IMR-90 (cell line): ENCODE measurements around the gene MAGED1. TPM values are rescaled to one million over a fixed set of nuclear protein-coding genes. Genes with fewer than 3 reads are reported as not detected.

ENCODE experiments used
- ATAC-seq: fragments of 200-7000 bp; cut with Tn5 transposase; 2 replicates; pipeline ENCODE4 v1.9.1; 2020; ENCODE audit warnings: low read depth, mild to moderate bottlenecking, moderate library complexity
- BruUV-seq: library from RNA; stranded (reverse); fragments of 400-500 nt; replicated peaks from 2 replicates; lab custom pipeline; 2021; lab: Mats Ljungman, UMichigan
- CTCF ChIA-PET: fragments of 300-600 bp; formaldehyde crosslinking; extraction: SDS; loops from one replicate; lab custom pipeline; 2021; ENCODE audit warnings: antibody characterized with exemption; lab: Yijun Ruan, JAX
- POLR2A ChIA-PET: fragments of 300-600 bp; sonication (Branson Sonifier 250); formaldehyde crosslinking; loops from one replicate; lab custom pipeline; 2022; ENCODE audit warnings: antibody characterized with exemption; ENCODE audit not compliant: unreplicated experiment; lab: Charles Lee
- DNase-seq: peaks from one replicate; pipeline ENCODE4 v3.0.0; 2013
- H2AFZ ChIP-seq: replicated peaks from 2 replicates; pipeline ENCODE3; 2013; ENCODE audit warnings: low read length, mild to moderate bottlenecking; ENCODE audit not compliant: poor library complexity
- H2AK5ac ChIP-seq: 2 replicates; pipeline ENCODE4 v1.6.1; 2013; ENCODE audit warnings: low read depth, low read length, inconsistent platforms
- H2AK9ac ChIP-seq: replicated peaks from 2 replicates; pipeline ENCODE3; 2013; ENCODE audit warnings: mild to moderate bottlenecking, low read depth, low read length, moderate library complexity; ENCODE audit not compliant: poor library complexity
- H2BK120ac ChIP-seq: 2 replicates; pipeline ENCODE4 v1.6.1; 2013; ENCODE audit warnings: low read depth, low read length, inconsistent platforms
- H2BK15ac ChIP-seq: 3 replicates; pipeline ENCODE4 v1.6.1; 2013; ENCODE audit warnings: low read depth, low read length, inconsistent platforms
- H2BK20ac ChIP-seq: 2 replicates; pipeline ENCODE4 v1.6.1; 2013; ENCODE audit warnings: low read depth, mild to moderate bottlenecking, inconsistent platforms, low read length, moderate library complexity
- H2BK5ac ChIP-seq: 2 replicates; pipeline ENCODE4 v1.6.1; 2013; ENCODE audit warnings: mild to moderate bottlenecking, low read depth, low read length, inconsistent platforms; ENCODE audit not compliant: poor library complexity, severe bottlenecking
- H3K14ac ChIP-seq: replicated peaks from 2 replicates; pipeline ENCODE4 v1.6.1; 2013; ENCODE audit warnings: low read depth, low read length, inconsistent platforms
- H3K18ac ChIP-seq: 2 replicates; pipeline ENCODE4 v1.6.1; 2013; ENCODE audit warnings: low read depth, low read length, control low read depth
- H3K23ac ChIP-seq: 2 replicates; pipeline ENCODE4 v1.6.1; 2013; ENCODE audit warnings: low read depth, low read length, inconsistent platforms
- H3K27ac ChIP-seq: 2 replicates; pipeline ENCODE4 v1.5.1; 2013; ENCODE audit warnings: mild to moderate bottlenecking, control low read depth, low read length; ENCODE audit not compliant: insufficient read depth
- H3K27me3 ChIP-seq: 2 replicates; pipeline ENCODE4 v1.6.1; 2013; ENCODE audit warnings: low read length; ENCODE audit not compliant: control insufficient read depth, insufficient read depth
- H3K36me3 ChIP-seq: 2 replicates; pipeline ENCODE4 v1.6.1; 2013; ENCODE audit warnings: low read length, mixed read lengths; ENCODE audit not compliant: control insufficient read depth, insufficient read depth
- H3K4ac ChIP-seq: 2 replicates; pipeline ENCODE4 v1.6.1; 2013; ENCODE audit warnings: low read depth, low read length, inconsistent platforms
- H3K4me1 ChIP-seq: 2 replicates; pipeline ENCODE4 v1.6.1; 2013; ENCODE audit warnings: low read length, mixed read lengths; ENCODE audit not compliant: control insufficient read depth, insufficient read depth
- H3K4me2 ChIP-seq: 2 replicates; pipeline ENCODE4 v1.6.1; 2013; ENCODE audit warnings: low read depth, mild to moderate bottlenecking, control low read depth, low read length, moderate library complexity
- H3K4me3 ChIP-seq: 2 replicates; pipeline ENCODE4 v1.5.1; 2013; ENCODE audit warnings: low read depth, mild to moderate bottlenecking, control low read depth, low read length, moderate library complexity; ENCODE audit not compliant: insufficient read depth
- H3K56ac ChIP-seq: 2 replicates; pipeline ENCODE4 v1.6.1; 2013; ENCODE audit warnings: low read length, inconsistent platforms; ENCODE audit not compliant: insufficient read depth; ENCODE audit errors: extremely low read depth
- H3K79me1 ChIP-seq, 2 experiments: 2 replicates each; pipeline ENCODE4 v1.6.1; 2013; ENCODE audit warnings: low read length in 2 of 2, inconsistent platforms in 1 of 2, low read depth in 1 of 2
- H3K9ac ChIP-seq: 2 replicates; pipeline ENCODE4 v1.6.1; 2013; ENCODE audit warnings: low read depth, low read length, control low read depth
- H3K9me1 ChIP-seq: 2 replicates; pipeline ENCODE4 v1.6.1; 2013; ENCODE audit warnings: low read length, inconsistent platforms; ENCODE audit not compliant: insufficient read depth
- H3K9me3 ChIP-seq: 2 replicates; pipeline ENCODE4 v1.6.1; 2013; ENCODE audit warnings: low read length; ENCODE audit not compliant: control insufficient read depth, insufficient read depth
- H4K20me1 ChIP-seq: 2 replicates; pipeline ENCODE4 v1.6.1; 2013; ENCODE audit warnings: low read length, inconsistent platforms; ENCODE audit not compliant: insufficient read depth
- H4K5ac ChIP-seq: 2 replicates; pipeline ENCODE4 v1.6.1; 2013; ENCODE audit warnings: mild to moderate bottlenecking, low read depth, low read length, control low read depth
- H4K8ac ChIP-seq, 2 experiments: 2 replicates each; pipeline ENCODE4 v1.6.1; 2013; ENCODE audit warnings: low read depth in 2 of 2, low read length in 2 of 2, control low read depth in 1 of 2, inconsistent platforms in 1 of 2
- H4K91ac ChIP-seq: 2 replicates; pipeline ENCODE4 v1.6.1; 2013; ENCODE audit warnings: low read depth, low read length, inconsistent platforms; ENCODE audit not compliant: insufficient read depth
- BHLHE40 ChIP-seq: fragments of 150-350 bp; IDR thresholded peaks from 2 replicates; pipeline ENCODE4 v1.6.1; 2016; ENCODE audit warnings: mild to moderate bottlenecking, low read depth, low read length
- CEBPB ChIP-seq: IDR thresholded peaks from 2 replicates; pipeline ENCODE4 v1.6.1; 2012; ENCODE audit warnings: low read depth, low read length, improper control_type of control experiment
- CHD1 ChIP-seq: IDR thresholded peaks from 2 replicates; pipeline ENCODE4 v1.6.1; 2012; ENCODE audit warnings: low read depth, low read length, improper control_type of control experiment
- CTCF ChIP-seq: conservative IDR thresholded peaks from 2 replicates; pipeline ENCODE4 v1.5.1; 2012; ENCODE audit warnings: mild to moderate bottlenecking, low read depth, low read length, improper control_type of control experiment
- ELK1 ChIP-seq: fragments of 150-350 bp; IDR thresholded peaks from 2 replicates; pipeline ENCODE4 v1.6.1; 2016; ENCODE audit warnings: low read depth, mild to moderate bottlenecking, low read length, moderate library complexity, borderline replicate concordance
- FOS ChIP-seq: fragments of 150-350 bp; IDR thresholded peaks from 2 replicates; pipeline ENCODE4 v1.6.1; 2016; ENCODE audit warnings: low read depth, low read length
- MAFK ChIP-seq: IDR thresholded peaks from 2 replicates; pipeline ENCODE4 v1.6.1; 2012; ENCODE audit warnings: low read depth, low read length, improper control_type of control experiment
- MAZ ChIP-seq: IDR thresholded peaks from 2 replicates; pipeline ENCODE4 v1.6.1; 2012; ENCODE audit warnings: low read depth, mild to moderate bottlenecking, low read length, improper control_type of control experiment, moderate library complexity, borderline replicate concordance
- MXI1 ChIP-seq: IDR thresholded peaks from 2 replicates; pipeline ENCODE4 v1.6.1; 2012; ENCODE audit warnings: low read depth, mild to moderate bottlenecking, low read length, moderate library complexity, borderline replicate concordance
- NFE2L2 ChIP-seq: fragments of 150-350 bp; IDR thresholded peaks from 2 replicates; pipeline ENCODE4 v1.6.1; 2016; ENCODE audit warnings: low read depth, mild to moderate bottlenecking, low read length
- POLR2A ChIP-seq: IDR thresholded peaks from 2 replicates; pipeline ENCODE4 v1.6.1; 2012; ENCODE audit warnings: mild to moderate bottlenecking, low read depth, low read length
- RAD21 ChIP-seq: IDR thresholded peaks from 2 replicates; pipeline ENCODE4 v1.6.1; 2012; ENCODE audit warnings: low read length, improper control_type of control experiment
- RCOR1 ChIP-seq: IDR thresholded peaks from 2 replicates; pipeline ENCODE4 v1.6.1; 2012; ENCODE audit warnings: mild to moderate bottlenecking, low read length, improper control_type of control experiment; ENCODE audit not compliant: insufficient replicate concordance
- RFX5 ChIP-seq: IDR thresholded peaks from 2 replicates; pipeline ENCODE4 v1.8.0; 2012; ENCODE audit warnings: low read depth, mild to moderate bottlenecking, low read length, moderate library complexity
- SMC3 ChIP-seq: fragments of 150-350 bp; IDR thresholded peaks from 2 replicates; pipeline ENCODE4 v1.6.1; 2016; ENCODE audit warnings: low read depth, mild to moderate bottlenecking, antibody characterized with exemption, low read length, moderate library complexity
- USF2 ChIP-seq: fragments of 150-350 bp; IDR thresholded peaks from 2 replicates; pipeline ENCODE4 v1.6.1; 2017; ENCODE audit warnings: mild to moderate bottlenecking, antibody characterized with exemption, low read length, low read depth
- WGBS, 2 experiments: methylation state at CpG; one replicate each; pipeline versions ENCODE4 v1.1.5 to v1.1.7; 2013; ENCODE audit warnings: missing lambda C conversion rate in 2 of 2; ENCODE audit not compliant: insufficient read length in 1 of 2; ENCODE audit errors: extremely low coverage in 2 of 2; 5-methylcytosine and 5-hydroxymethylcytosine counted together
- dilution Hi-C: fragments of 300-500 bp; cut with HindIII; formaldehyde crosslinking; loops from one replicate; pipeline ENCODE4 v1.14.3; 2018; ENCODE audit warnings: low sequenced_read_pairs; ENCODE audit not compliant: unreplicated experiment
- in situ Hi-C: fragments of 300-500 bp; cut with MboI; formaldehyde crosslinking; loops from 3 replicates; pipeline ENCODE4 v1.14.3; 2019; ENCODE audit warnings: low sequenced_read_pairs, inconsistent platforms, mixed read lengths
- intact Hi-C: fragments of 100-400 bp; cut with micrococcal nuclease; formaldehyde crosslinking; loops from 2 replicates; pipeline ENCODE4 v1.10.0; 2022
- polyA plus RNA-seq, 3 experiments: library from polyadenylated mRNA; depleted of rRNA; stranded (reverse); fragments of >200 nt; gene quantifications; 2 replicates each; pipeline ENCODE4 v1.2.3, GENCODE V29; 2012; ENCODE audit warnings: low replicate concordance in 1 of 3
- total RNA-seq: library from RNA; depleted of rRNA; stranded (reverse); fragments of >200 nt; gene quantifications from 2 replicates; pipeline ENCODE4 v1.2.3, GENCODE V29; 2012

MAGED1 gene
- total and polyA plus RNA-seq, 2 of the 4 experiments (the other 2 are of a cell fraction), result 484 to 552 TPM

GRCh38 chrX:51860679-51861078, 32.7 kb upstream of the MAGED1 start:
- peak; percentile 37; the same call in 1 of the 2 replicates for ATAC-seq
- H2BK120ac ChIP-seq, result no peak overlapping the region
- no peak overlapping the region for H2AK5ac ChIP-seq
- no peak overlapping the region for H2AFZ ChIP-seq
- BruUV-seq, result no TSS peak
- no peak overlapping the region for H3K4me2 ChIP-seq
- DNase-seq, result peak; percentile 32
- no peak overlapping the region for H3K4me3 ChIP-seq
- no peak overlapping the region for H3K9ac ChIP-seq
- H3K36me3 ChIP-seq, result no peaks in the 10 kb centered on the region
- in situ Hi-C loops, result no loop called here
- H3K9me3 ChIP-seq, result peaks cover 6% of the 10 kb centered on the region; the same call in 1 of the 2 replicates
- H2BK20ac ChIP-seq, result no peak overlapping the region
- no peaks in the 10 kb centered on the region; a peak in 1 of 4 replicates for H3K79me1 ChIP-seq
- H3K4me1 ChIP-seq, result peaks cover under 1% of the 10 kb centered on the region; the same call in 1 of the 2 replicates
- no peak overlapping the region for H3K27ac ChIP-seq
- 0% methylated on average over 1 of the region's 2 CpGs; no CpG with 5 or more reads in 1 of the 2 experiments for WGBS, 2 experiments
- TF ChIP-seq CHD1 (no peak), POLR2A (no peak), MXI1 (no peak), SMC3 (peak; percentile 32), MAZ (no peak), BHLHE40 (no peak), RFX5 (no peak), NFE2L2 (no peak), RAD21 (peak; percentile 49), ELK1 (no peak), FOS (no peak), USF2 (no peak), CTCF (peak; percentile 46), MAFK (no peak), RCOR1 (no peak), CEBPB (no peak)
- H2AK9ac ChIP-seq, result no peak overlapping the region
- H3K14ac ChIP-seq, result no peak overlapping the region
- no peaks in the 10 kb centered on the region; the same call in 1 of the 2 replicates for H4K20me1 ChIP-seq
- no peaks in the 10 kb centered on the region for H3K9me1 ChIP-seq
- ChIA-PET POLR2A (no interaction called here), CTCF (no interaction called here)
- no peak overlapping the region for H3K23ac ChIP-seq
- H4K91ac ChIP-seq, result no peak overlapping the region
- no peak overlapping the region for H3K4ac ChIP-seq
- no peak overlapping the region for H3K56ac ChIP-seq
- no peak overlapping the region for H4K8ac ChIP-seq
- H3K27me3 ChIP-seq, result no peaks in the 10 kb centered on the region
- intact Hi-C loops, result loop anchor here (2.0 to 10.0 kb wide), 2 partner anchors 220 to 246 kb away; partner anchors contain the start of gene CENPVL3
- H3K18ac ChIP-seq, result no peak overlapping the region
- dilution Hi-C loops, result no loop called here
- H2BK15ac ChIP-seq, result no peak overlapping the region
- H2BK5ac ChIP-seq, result no peak overlapping the region
- H4K5ac ChIP-seq, result no peak overlapping the region
